Right lobe of liver (tissue), 6 donors: ENCODE measurements around the gene VPS36. TPM values are rescaled to one million over a fixed set of nuclear protein-coding genes. Genes with fewer than 3 reads are reported as not detected.
A peak's percentile ranks its signal among the peaks of the same experiment; 100 is the strongest.

Source experiments
- ATAC-seq, 4 donors: fragments of 200-7000 bp; cut with Tn5 transposase; one replicate each; pipeline ENCODE4 v1.9.1; 2020; ENCODE audit warnings: mild to moderate bottlenecking in 4 of 4, moderate library complexity in 4 of 4
- DNase-seq, 3 donors: peaks; one replicate each; pipeline ENCODE4 v3.0.0-alpha.2; 2020
- H3K27ac ChIP-seq, 3 donors: fragments of 200-600 bp; one replicate each; pipeline ENCODE4 v1.8.0; 2022
- H3K27me3 ChIP-seq, 2 donors: fragments of 200-600 bp; one replicate each; pipeline ENCODE4 v1.8.0; 2022
- H3K36me3 ChIP-seq, 4 donors: fragments of 200-600 bp; sonication (generic) in 1 of 4; one replicate each; pipeline versions ENCODE4 v1.5.1 to v1.8.0; 2017 to 2022; ENCODE audit warnings: control low read depth in 1 of 4
- H3K4me1 ChIP-seq, 4 donors: fragments of 200-600 bp; sonication (generic) in 1 of 4; one replicate each; pipeline versions ENCODE4 v1.5.1 to v1.8.0; 2017 to 2022; ENCODE audit warnings: control low read depth in 1 of 4
- H3K4me3 ChIP-seq, 3 donors: fragments of 200-600 bp; one replicate each; pipeline ENCODE4 v1.8.0; 2022
- H3K9me3 ChIP-seq, 4 donors: fragments of 200-600 bp; sonication (generic) in 1 of 4; one replicate each; pipeline versions ENCODE4 v1.5.1 to v1.8.0; 2017 to 2022; ENCODE audit warnings: control low read depth in 1 of 4
- POLR2A ChIP-seq: fragments of 450-650 bp; IDR thresholded peaks from one replicate; pipeline ENCODE4 v1.6.1; 2017; ENCODE audit warnings: antibody characterized with exemption, mild to moderate bottlenecking
- WGBS: methylation state at CpG from one replicate; pipeline ENCODE4 v1.1.6; 2018; ENCODE audit warnings: low coverage, low lambda C conversion rate; ENCODE audit not compliant: insufficient coverage; ENCODE audit errors: missing lambda C conversion rate; 5-methylcytosine and 5-hydroxymethylcytosine counted together
- intact Hi-C, 2 donors: fragments of 100-400 bp; cut with DNase I; formaldehyde crosslinking; loops; one replicate each; pipeline versions ENCODE4 v1.11.2 to v1.14.1; 2022
- total RNA-seq, 6 experiments: library from RNA; depleted of rRNA in 2 of 6; stranded (reverse); fragments of >200 nt in 2 of 6; fragmentation: NEBNext Ultra II Directional in 3 of 6; extraction: Animal tissue kit (Norgen Biotek cat#: 25700) in 3 of 6; gene quantifications; one replicate each; pipeline versions ENCODE4 v1.1.0 to v1.2.4, GENCODE V29; 2016 to 2023
- TF ChIP-seq, protein P1 (sequence below), 4 donors: fragments of 200-600 bp in 3 of 4; fragments of 450-650 bp in 1 of 4; IDR thresholded peaks; one replicate each; pipeline versions ENCODE4 v1.5.1 to v1.8.0; 2016 to 2022; ENCODE audit warnings: antibody characterized with exemption in 4 of 4, mild to moderate bottlenecking in 2 of 4
- donor health status: DM: no; HTN: yes; CAD: no.
- donor health status: DM: no; HTN: no; CAD: no.
- donor health status: DM: no; HTN: no; CAD: no.
- donor health status: DM: no; HTN: yes; CAD: no.
- donor health status: DM: no; HTN: yes; CAD: no.

Gene VPS36
- total RNA-seq, 6 experiments from 2014 or later: 14.6 to 25.7 (median 21.5) TPM

DNA sequence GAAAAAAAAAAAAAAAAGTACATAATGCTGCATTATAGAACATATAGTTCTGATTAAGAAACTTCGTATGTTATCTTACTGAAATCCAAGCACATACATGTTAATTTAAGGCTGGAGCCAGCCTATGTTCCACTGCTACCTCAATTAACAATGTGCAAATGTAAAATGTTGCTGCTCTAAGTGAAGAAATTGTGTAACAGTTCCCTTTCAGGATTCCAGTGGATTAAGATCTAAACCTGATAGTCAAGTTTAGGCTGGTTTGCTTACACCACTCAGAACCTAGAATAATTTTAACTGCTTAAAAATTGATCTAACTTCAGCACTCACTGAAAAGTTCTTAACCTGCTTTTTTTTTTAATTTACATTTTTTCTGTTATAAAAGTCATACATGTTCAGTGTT is 4.2 kb downstream of the VPS36 start:
- 67% methylated on average over 1 of the region's 1 CpG for WGBS
- ATAC-seq: no peak
- intact Hi-C loops: no loop called here

DNA sequence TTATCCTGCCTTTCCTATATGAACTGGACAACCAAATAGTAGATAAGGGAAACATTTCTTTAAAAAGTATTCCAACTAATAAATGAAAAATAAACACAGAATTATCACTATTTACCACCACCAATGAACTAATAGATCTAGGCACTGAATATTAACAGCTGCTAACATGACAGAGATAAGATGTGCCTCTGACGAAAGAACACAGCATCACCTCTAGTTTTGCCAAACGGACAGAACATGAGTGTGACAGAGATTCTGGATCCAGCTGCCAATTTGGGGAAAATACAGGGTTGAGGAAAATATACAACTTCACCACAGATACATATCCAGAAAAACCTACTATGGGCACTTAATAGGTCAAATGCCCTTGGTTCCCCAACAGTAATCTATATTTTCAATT is 18.0 kb downstream of the VPS36 start:
- TF ChIP-seq POLR2A: no peak
- TF ChIP-seq, protein P1, sequence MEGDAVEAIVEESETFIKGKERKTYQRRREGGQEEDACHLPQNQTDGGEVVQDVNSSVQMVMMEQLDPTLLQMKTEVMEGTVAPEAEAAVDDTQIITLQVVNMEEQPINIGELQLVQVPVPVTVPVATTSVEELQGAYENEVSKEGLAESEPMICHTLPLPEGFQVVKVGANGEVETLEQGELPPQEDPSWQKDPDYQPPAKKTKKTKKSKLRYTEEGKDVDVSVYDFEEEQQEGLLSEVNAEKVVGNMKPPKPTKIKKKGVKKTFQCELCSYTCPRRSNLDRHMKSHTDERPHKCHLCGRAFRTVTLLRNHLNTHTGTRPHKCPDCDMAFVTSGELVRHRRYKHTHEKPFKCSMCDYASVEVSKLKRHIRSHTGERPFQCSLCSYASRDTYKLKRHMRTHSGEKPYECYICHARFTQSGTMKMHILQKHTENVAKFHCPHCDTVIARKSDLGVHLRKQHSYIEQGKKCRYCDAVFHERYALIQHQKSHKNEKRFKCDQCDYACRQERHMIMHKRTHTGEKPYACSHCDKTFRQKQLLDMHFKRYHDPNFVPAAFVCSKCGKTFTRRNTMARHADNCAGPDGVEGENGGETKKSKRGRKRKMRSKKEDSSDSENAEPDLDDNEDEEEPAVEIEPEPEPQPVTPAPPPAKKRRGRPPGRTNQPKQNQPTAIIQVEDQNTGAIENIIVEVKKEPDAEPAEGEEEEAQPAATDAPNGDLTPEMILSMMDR (IDR thresholded peaks at IDR 0.05): no peak
- WGBS: 84% methylated on average over 2 of the region's 2 CpGs
- H3K27ac ChIP-seq: no peak overlapping the region

More for the DNA sequence above, 4.2 kb downstream of the VPS36 start:
- H3K4me3 ChIP-seq: no peak overlapping the region
- H3K36me3 ChIP-seq: peaks cover 0 to 5% (median 0%) of the 10 kb centered on the region in 4 donors
- H3K9me3 ChIP-seq: no peaks in the 10 kb centered on the region
- TF ChIP-seq POLR2A: no peak
- TF ChIP-seq, protein P1 (IDR thresholded peaks at IDR 0.05): no peak
- H3K27ac ChIP-seq: no peak overlapping the region
- H3K4me1 ChIP-seq: peaks cover 0 to 8% (median 3%) of the 10 kb centered on the region in 4 donors
- no peak for DNase-seq
- H3K27me3 ChIP-seq: no peaks in the 10 kb centered on the region

DNA sequence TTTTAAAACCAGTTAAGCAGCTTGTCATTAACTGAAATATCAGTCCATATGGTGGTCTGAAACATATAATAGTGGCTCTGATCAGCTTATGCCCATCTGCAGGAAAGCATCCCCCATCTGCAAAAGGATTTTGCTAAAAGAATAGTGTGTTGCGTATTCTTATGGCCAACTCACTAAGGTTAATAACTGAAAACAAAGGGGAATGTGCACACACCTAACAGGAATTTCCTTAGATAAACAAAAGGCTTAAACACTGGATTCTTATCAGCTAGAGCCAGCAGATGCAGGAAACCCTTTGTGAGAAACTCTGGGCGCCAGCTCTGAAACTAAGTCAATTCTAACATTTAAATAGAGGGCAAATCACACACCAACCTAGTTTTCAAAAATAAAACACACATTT is 22.1 kb downstream of the VPS36 start:
- WGBS: 64% methylated on average over 2 of the region's 2 CpGs
- no peak overlapping the region for H3K27ac ChIP-seq
- H3K4me3 ChIP-seq: no peak overlapping the region
- no peak for DNase-seq
- H3K27me3 ChIP-seq: no peaks in the 10 kb centered on the region
- intact Hi-C loops: no loop called here
- no peaks in the 10 kb centered on the region for H3K4me1 ChIP-seq
- no peaks in the 10 kb centered on the region for H3K9me3 ChIP-seq
- TF ChIP-seq, protein P1 (IDR thresholded peaks at IDR 0.05): no peak
- no peak for TF ChIP-seq POLR2A
- H3K36me3 ChIP-seq: peaks cover 0 to 66% (median 13%) of the 10 kb centered on the region in 4 donors
- peak; percentile 47 to 79 (median 54) for ATAC-seq

More for the DNA sequence above, 18.0 kb downstream of the VPS36 start:
- DNase-seq: no peak
- peaks cover 3 to 55% (median 17%) of the 10 kb centered on the region in 4 donors for H3K36me3 ChIP-seq
- H3K27me3 ChIP-seq: no peaks in the 10 kb centered on the region
- intact Hi-C loops: no loop called here
- H3K4me1 ChIP-seq: no peaks in the 10 kb centered on the region
- ATAC-seq: no peak
- H3K9me3 ChIP-seq: no peaks in the 10 kb centered on the region
- H3K4me3 ChIP-seq: no peak overlapping the region

DNA sequence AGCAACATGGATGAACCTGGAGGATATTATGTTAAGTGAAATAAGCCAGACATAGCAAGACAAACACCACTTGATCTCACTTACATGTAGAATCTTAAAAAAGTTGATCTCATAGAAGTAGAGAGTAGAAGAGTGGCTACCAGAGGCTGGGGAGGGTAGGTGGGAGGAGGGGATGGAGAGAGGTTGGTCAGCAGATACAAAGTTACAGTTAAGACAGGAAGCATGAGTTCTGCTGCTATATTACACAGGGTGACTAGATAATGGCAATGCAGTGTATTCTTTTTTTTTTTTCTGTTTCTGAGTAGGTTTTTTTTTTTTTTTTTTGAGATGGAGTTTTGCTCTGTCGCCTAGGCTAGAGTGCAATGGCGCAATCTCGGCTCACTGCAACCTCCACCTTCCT is 29.2 kb downstream of the VPS36 start:
- 76% methylated on average over 3 of the region's 3 CpGs for WGBS
- DNase-seq (no peak), ATAC-seq (no peak)
- TF ChIP-seq, protein P1 (IDR thresholded peaks at IDR 0.05): no peak
- TF ChIP-seq POLR2A: no peak
- intact Hi-C loops: no loop called here
- H3K27me3 ChIP-seq: no peaks in the 10 kb centered on the region
- no peaks in the 10 kb centered on the region for H3K9me3 ChIP-seq
- no peak overlapping the region for H3K4me3 ChIP-seq
- no peaks in the 10 kb centered on the region for H3K4me1 ChIP-seq
- no peak overlapping the region for H3K27ac ChIP-seq
- peaks cover 0 to 66% (median 14%) of the 10 kb centered on the region in 4 donors for H3K36me3 ChIP-seq

DNA sequence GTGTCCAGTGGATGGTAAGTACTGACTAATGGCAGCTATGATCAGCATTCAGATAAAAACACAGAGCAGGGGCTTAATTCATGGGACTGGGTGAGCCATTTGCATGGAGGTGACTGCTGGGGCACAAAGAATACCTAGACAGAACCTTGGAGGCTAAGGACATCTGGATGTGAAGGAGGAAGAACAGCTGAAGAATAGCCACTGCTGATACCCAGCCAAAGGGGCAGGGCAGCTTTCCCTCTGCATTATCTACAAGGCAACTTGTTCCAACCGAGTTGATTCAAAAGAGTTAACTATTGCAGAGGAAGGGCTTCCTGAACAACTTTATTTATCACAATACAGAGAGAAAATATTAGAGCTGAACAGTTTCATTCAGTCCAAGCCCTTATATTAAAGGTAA is 31.4 kb downstream of the VPS36 start:
- Histone ChIP-seq H3K9me3 (no peaks in the 10 kb centered on the region), H3K4me1 (no peaks in the 10 kb centered on the region), H3K36me3 (peaks cover 0 to 65% (median 13%) of the 10 kb centered on the region in 4 donors), H3K27me3 (no peaks in the 10 kb centered on the region), H3K4me3 (no peak overlapping the region), H3K27ac (no peak overlapping the region)
- no peak for ATAC-seq
- DNase-seq: no peak
- intact Hi-C loops: no loop called here
- 63% methylated on average over 1 of the region's 1 CpG for WGBS
- TF ChIP-seq POLR2A: no peak
- TF ChIP-seq, protein P1 (IDR thresholded peaks at IDR 0.05): no peak
